Activated CD8-positive, alpha-beta memory T cell treated with anti-CD3 and anti-CD28 coated beads, Interleukin-2, amount 10 ng/mL, durations not matched to agents 7 days and 5 days (primary cell): ENCODE measurements around the gene MED10. TPM values are rescaled to one million over a fixed set of nuclear protein-coding genes. Genes with fewer than 3 reads are reported as not detected.

Source experiments
- ATAC-seq: fragments of 150-1000 bp; cut with Tn5 transposase; one replicate; pipeline ENCODE4 v1.10.0; 2021; ENCODE audit warnings: moderate library complexity
- CTCF ChIA-PET: fragments of 350-600 bp; sonication (Branson Sonifier 250); formaldehyde crosslinking; loops from one replicate; lab custom pipeline; 2021; ENCODE audit warnings: antibody characterized with exemption; lab: Charles Lee
- DNase-seq: peaks from one replicate; pipeline ENCODE4 v3.0.0-alpha.2; 2020
- H3K27ac Mint-ChIP-seq: one replicate; pipeline ENCODE4 v1.8.0; 2021; ENCODE audit warnings: mild to moderate bottlenecking, mixed read lengths
- H3K27me3 Mint-ChIP-seq: one replicate; pipeline ENCODE4 v1.8.0; 2021; ENCODE audit warnings: mixed read lengths
- H3K36me3 Mint-ChIP-seq: one replicate; pipeline ENCODE4 v1.8.0; 2021; ENCODE audit warnings: mild to moderate bottlenecking, mixed read lengths
- H3K4me1 Mint-ChIP-seq: one replicate; pipeline ENCODE4 v1.8.0; 2021; ENCODE audit warnings: mixed read lengths
- H3K4me3 Mint-ChIP-seq: one replicate; pipeline ENCODE4 v1.8.0; 2021; ENCODE audit warnings: mild to moderate bottlenecking, moderate library complexity, mixed read lengths
- H3K9me3 Mint-ChIP-seq: one replicate; pipeline ENCODE4 v1.8.0; 2022; ENCODE audit warnings: low read depth, mixed read lengths
- total RNA-seq, 2 experiments: library from RNA; stranded (reverse); gene quantifications; one replicate each; pipeline ENCODE4 v1.2.3, GENCODE V29; 2021

Gene MED10
- total RNA-seq, 2 experiments from 2014 or later: 41.2 to 48.4 TPM

- DNase-seq (no peak), ATAC-seq (no peak)
- CTCF ChIA-PET: no interaction called here
- no peaks in the 10 kb centered on the region for H3K9me3 Mint-ChIP-seq
- no peak overlapping the region for H3K4me3 Mint-ChIP-seq
- peaks cover 3% of the 10 kb centered on the region for H3K4me1 Mint-ChIP-seq
- H3K27ac Mint-ChIP-seq: no peak overlapping the region
- H3K36me3 Mint-ChIP-seq: no peaks in the 10 kb centered on the region
- peaks cover 4% of the 10 kb centered on the region for H3K27me3 Mint-ChIP-seq
Measured at GRCh38 chr5:6408260-6408596, 29.9 kb upstream of the MED10 start.

GRCh38 chr5:6407558-6408259, 29.4 kb upstream of the MED10 start:
- Mint-ChIP-seq H3K4me1 (peaks cover 3% of the 10 kb centered on the region), H3K4me3 (no peak overlapping the region), H3K36me3 (no peaks in the 10 kb centered on the region), H3K9me3 (no peaks in the 10 kb centered on the region), H3K27me3 (peaks cover 9% of the 10 kb centered on the region), H3K27ac (no peak overlapping the region)
- DNase-seq (no peak), ATAC-seq (no peak)
- CTCF ChIA-PET: no interaction called here

GRCh38 chr5:6405591-6405990, 27.2 kb upstream of the MED10 start:
- Mint-ChIP-seq H3K27ac (no peak overlapping the region), H3K27me3 (peaks cover 21% of the 10 kb centered on the region), H3K4me1 (peaks cover 3% of the 10 kb centered on the region), H3K4me3 (no peak overlapping the region), H3K36me3 (no peaks in the 10 kb centered on the region), H3K9me3 (no peaks in the 10 kb centered on the region)
- CTCF ChIA-PET: no interaction called here
- no peak for ATAC-seq
- no peak for DNase-seq

GRCh38 chr5:6404129-6404528, 25.8 kb upstream of the MED10 start:
- no peaks in the 10 kb centered on the region for H3K36me3 Mint-ChIP-seq
- no peak overlapping the region for H3K4me3 Mint-ChIP-seq
- peaks cover 3% of the 10 kb centered on the region for H3K4me1 Mint-ChIP-seq
- ATAC-seq (no peak), DNase-seq (no peak)
- no peaks in the 10 kb centered on the region for H3K9me3 Mint-ChIP-seq
- peaks cover 22% of the 10 kb centered on the region for H3K27me3 Mint-ChIP-seq
- CTCF ChIA-PET: no interaction called here
- H3K27ac Mint-ChIP-seq: no peak overlapping the region

GRCh38 chr5:6403416-6403815, 25.1 kb upstream of the MED10 start:
- H3K27ac Mint-ChIP-seq: no peak overlapping the region
- no peaks in the 10 kb centered on the region for H3K9me3 Mint-ChIP-seq
- H3K36me3 Mint-ChIP-seq: no peaks in the 10 kb centered on the region
- CTCF ChIA-PET: no interaction called here
- H3K4me3 Mint-ChIP-seq: no peak overlapping the region
- DNase-seq (no peak), ATAC-seq (no peak)
- H3K4me1 Mint-ChIP-seq: peaks cover under 1% of the 10 kb centered on the region
- H3K27me3 Mint-ChIP-seq: peaks cover 22% of the 10 kb centered on the region

- Mint-ChIP-seq H3K9me3 (no peaks in the 10 kb centered on the region), H3K36me3 (no peaks in the 10 kb centered on the region), H3K4me1 (no peaks in the 10 kb centered on the region), H3K27ac (no peak overlapping the region), H3K27me3 (peaks cover 22% of the 10 kb centered on the region), H3K4me3 (no peak overlapping the region)
- CTCF ChIA-PET: no interaction called here
- no peak for DNase-seq
- no peak for ATAC-seq
Measured at GRCh38 chr5:6402939-6403338, 24.6 kb upstream of the MED10 start.

- CTCF ChIA-PET: no interaction called here
- Mint-ChIP-seq H3K27me3 (peaks cover 22% of the 10 kb centered on the region), H3K4me3 (no peak overlapping the region), H3K4me1 (no peaks in the 10 kb centered on the region), H3K9me3 (no peaks in the 10 kb centered on the region), H3K27ac (no peak overlapping the region), H3K36me3 (no peaks in the 10 kb centered on the region)
- DNase-seq (no peak), ATAC-seq (no peak)
Measured at GRCh38 chr5:6401410-6401809, 23.1 kb upstream of the MED10 start.

GRCh38 chr5:6399980-6400910, 21.9 kb upstream of the MED10 start:
- no peak overlapping the region for H3K27ac Mint-ChIP-seq
- H3K36me3 Mint-ChIP-seq: no peaks in the 10 kb centered on the region
- H3K27me3 Mint-ChIP-seq: peaks cover 21% of the 10 kb centered on the region
- H3K4me3 Mint-ChIP-seq: no peak overlapping the region
- no peak for DNase-seq
- no peaks in the 10 kb centered on the region for H3K9me3 Mint-ChIP-seq
- CTCF ChIA-PET: no interaction called here
- no peak for ATAC-seq
- H3K4me1 Mint-ChIP-seq: no peaks in the 10 kb centered on the region

GRCh38 chr5:6398570-6399230, 20.4 kb upstream of the MED10 start:
- H3K9me3 Mint-ChIP-seq: no peaks in the 10 kb centered on the region
- H3K27ac Mint-ChIP-seq: no peak overlapping the region
- DNase-seq: no peak
- CTCF ChIA-PET: no interaction called here
- peaks cover 18% of the 10 kb centered on the region for H3K27me3 Mint-ChIP-seq
- H3K36me3 Mint-ChIP-seq: no peaks in the 10 kb centered on the region
- no peak for ATAC-seq
- H3K4me3 Mint-ChIP-seq: no peak overlapping the region
- no peaks in the 10 kb centered on the region for H3K4me1 Mint-ChIP-seq

- CTCF ChIA-PET: no interaction called here
- Mint-ChIP-seq H3K4me3 (no peak overlapping the region), H3K9me3 (no peaks in the 10 kb centered on the region), H3K36me3 (no peaks in the 10 kb centered on the region), H3K27ac (no peak overlapping the region), H3K27me3 (peaks cover 13% of the 10 kb centered on the region), H3K4me1 (no peaks in the 10 kb centered on the region)
- DNase-seq (no peak), ATAC-seq (no peak)
Measured at GRCh38 chr5:6397536-6398269, 19.4 kb upstream of the MED10 start.

- Mint-ChIP-seq H3K27ac (no peak overlapping the region), H3K27me3 (peaks cover 13% of the 10 kb centered on the region), H3K4me1 (no peaks in the 10 kb centered on the region), H3K4me3 (no peak overlapping the region), H3K36me3 (no peaks in the 10 kb centered on the region), H3K9me3 (no peaks in the 10 kb centered on the region)
- no peak for ATAC-seq
- DNase-seq: no peak
- CTCF ChIA-PET: no interaction called here
Measured at GRCh38 chr5:6396836-6397535, 18.6 kb upstream of the MED10 start.

- no peak overlapping the region for H3K4me3 Mint-ChIP-seq
- CTCF ChIA-PET: no interaction called here
- peaks cover 6% of the 10 kb centered on the region for H3K27me3 Mint-ChIP-seq
- DNase-seq: no peak
- H3K4me1 Mint-ChIP-seq: no peaks in the 10 kb centered on the region
- no peak overlapping the region for H3K27ac Mint-ChIP-seq
- no peaks in the 10 kb centered on the region for H3K9me3 Mint-ChIP-seq
- no peaks in the 10 kb centered on the region for H3K36me3 Mint-ChIP-seq
- ATAC-seq: no peak
Measured at GRCh38 chr5:6396043-6396442, 17.7 kb upstream of the MED10 start.

GRCh38 chr5:6395621-6396020, 17.3 kb upstream of the MED10 start:
- CTCF ChIA-PET: no interaction called here
- DNase-seq: no peak
- H3K9me3 Mint-ChIP-seq: no peaks in the 10 kb centered on the region
- H3K27ac Mint-ChIP-seq: no peak overlapping the region
- no peak overlapping the region for H3K4me3 Mint-ChIP-seq
- H3K36me3 Mint-ChIP-seq: no peaks in the 10 kb centered on the region
- no peaks in the 10 kb centered on the region for H3K4me1 Mint-ChIP-seq
- no peak for ATAC-seq
- peaks cover 6% of the 10 kb centered on the region for H3K27me3 Mint-ChIP-seq
